Cardiac fibroblast (primary cell): ENCODE results near the gene C3orf18.

Experiments used
- DNase-seq, 2 donors: peaks; one replicate each; pipeline versions ENCODE4 v3.0.0 to v3.0.0-alpha.2; 2010; ENCODE audit warnings: low read depth in 2 of 2
- H3K4me3 ChIP-seq, 2 donors: replicated peaks in 1 of 2; 1 replicate in 1 of 2; 2 replicates in 1 of 2; pipeline ENCODE4 v1.5.1; 2011; ENCODE audit warnings: low read depth in 2 of 2, low read length in 2 of 2, mild to moderate bottlenecking in 2 of 2, moderate library complexity in 1 of 2
- CTCF ChIP-seq: IDR thresholded peaks from one replicate; pipeline ENCODE4 v1.5.1; 2011; ENCODE audit warnings: low read depth, mild to moderate bottlenecking, low read length, inconsistent platforms

C3orf18 gene

GRCh38 chr3:50585919-50586762 lies 18.6 kb upstream of the C3orf18 start:
- TF ChIP-seq CTCF = no peak
- DNase-seq = no peak
- no peak overlapping the region for H3K4me3 ChIP-seq

- H3K4me3 ChIP-seq = no peak overlapping the region
- DNase-seq = peak; percentile 57 to 61
- no peak for TF ChIP-seq CTCF
Observed at GRCh38 chr3:50584391-50584790, 16.8 kb upstream of the C3orf18 start.

- no peak for DNase-seq
- no peak for TF ChIP-seq CTCF
- no peak overlapping the region for H3K4me3 ChIP-seq
Observed at GRCh38 chr3:50583897-50584296, 16.4 kb upstream of the C3orf18 start.

GRCh38 chr3:50582083-50582482 lies 14.5 kb upstream of the C3orf18 start:
- no peak for TF ChIP-seq CTCF
- DNase-seq = no peak
- no peak overlapping the region for H3K4me3 ChIP-seq

- no peak for TF ChIP-seq CTCF
- DNase-seq = no peak
- no peak overlapping the region for H3K4me3 ChIP-seq
Observed at GRCh38 chr3:50581459-50581842, 13.9 kb upstream of the C3orf18 start.

GRCh38 chr3:50580683-50581458 lies 13.3 kb upstream of the C3orf18 start:
- TF ChIP-seq CTCF = peak; percentile 1
- DNase-seq = no peak

More at GRCh38 chr3:50580683-50581458, 13.3 kb upstream of the C3orf18 start:
- H3K4me3 ChIP-seq = no peak overlapping the region
